K562 (cell line): ENCODE data around the gene RGS17. TPM values are rescaled to one million over a fixed set of nuclear protein-coding genes. Genes with fewer than 3 reads are reported as not detected.
A peak's percentile ranks its signal among the peaks of the same experiment; 100 is the strongest.

Experiments
- ATAC-seq: fragments of 200-7000 bp; cut with Tn5 transposase; 3 replicates; pipeline ENCODE4 v1.9.1; 2020; ENCODE audit warnings: moderate library complexity
- BruUV-seq: library from RNA; stranded (reverse); fragments of 400-500 nt; replicated peaks from 2 replicates; lab custom pipeline; 2021; lab: Mats Ljungman, UMichigan
- CTCF ChIA-PET: fragments of 300-600 bp; formaldehyde crosslinking; extraction: SDS; loops from one replicate; lab custom pipeline; 2021; ENCODE audit warnings: low intra/inter-chr PET ratio; lab: Yijun Ruan, JAX
- POLR2A ChIA-PET: fragments of 300-600, 350-650 bp; sonication (Branson Sonifier 250); formaldehyde crosslinking; extraction: SDS; loops from one replicate; lab custom pipeline; 2021; ENCODE audit warnings: antibody characterized with exemption, inconsistent platforms; lab: Yijun Ruan, JAX
- DNase-seq, 4 experiments: peaks; one replicate each; pipeline versions ENCODE4 v3.0.0 to v3.0.0-alpha.2; 2011 to 2018; ENCODE audit warnings: low spot score in 3 of 4, mixed read lengths in 3 of 4; ENCODE audit errors: extremely low read depth in 1 of 4
- FAIRE-seq: peaks from 2 replicates; lab custom pipeline; 2011; peaks lifted over from hg19 to GRCh38; lab: Jason Lieb, UNC
- H2AFZ ChIP-seq: 2 replicates; pipeline ENCODE4 v1.6.0; 2011; ENCODE audit warnings: low read depth, low read length, control low read depth, inconsistent platforms
- H3K27ac ChIP-seq: fragments of 200-600 bp; 3 replicates; pipeline ENCODE4 v1.8.0; 2011; ENCODE audit warnings: low read depth, mild to moderate bottlenecking, control low read depth, inconsistent platforms, low read length, moderate library complexity, mixed read lengths; ENCODE audit errors: extremely low read depth
- H3K27me3 ChIP-seq, 2 experiments: fragments of 300-600 bp in 1 of 2; 2 replicates in 1 of 2; 3 replicates in 1 of 2; pipeline versions ENCODE4 v1.6.0 to v1.8.0; 2011; ENCODE audit warnings: inconsistent platforms in 2 of 2, low read length in 2 of 2, mild to moderate bottlenecking in 1 of 2, mixed read lengths in 1 of 2, moderate library complexity in 1 of 2; ENCODE audit not compliant: control insufficient read depth in 2 of 2, insufficient read depth in 2 of 2
- H3K36me3 ChIP-seq: fragments of 300-600 bp; 3 replicates; pipeline ENCODE4 v1.8.0; 2011; ENCODE audit warnings: mild to moderate bottlenecking, low read length, inconsistent platforms; ENCODE audit not compliant: control insufficient read depth, insufficient read depth
- H3K4me1 ChIP-seq, 2 experiments: fragments of 200-600 bp in 1 of 2; replicated peaks in 1 of 2; 2 replicates in 1 of 2; 3 replicates in 1 of 2; pipeline versions ENCODE4 v1.5.1 to v1.8.0; 2011; ENCODE audit warnings: inconsistent platforms in 2 of 2, low read length in 2 of 2, mild to moderate bottlenecking in 1 of 2, mixed read lengths in 1 of 2, moderate library complexity in 1 of 2; ENCODE audit not compliant: control insufficient read depth in 2 of 2, insufficient read depth in 2 of 2
- H3K4me2 ChIP-seq: 2 replicates; pipeline ENCODE4 v1.6.1; 2011; ENCODE audit warnings: low read length, control low read depth, inconsistent platforms, mixed read lengths; ENCODE audit not compliant: insufficient read depth
- H3K4me3 ChIP-seq: fragments of 200-600 bp; sonication (generic), shearing (Covaris generic); 2 replicates; pipeline ENCODE4 v1.5.1; 2016; ENCODE audit warnings: control low read depth, inconsistent platforms
- H3K79me2 ChIP-seq: fragments of 200-600 bp; 3 replicates; pipeline ENCODE4 v1.8.0; 2011; ENCODE audit warnings: low read length, inconsistent platforms; ENCODE audit not compliant: control insufficient read depth, insufficient read depth
- H3K9ac ChIP-seq, 2 experiments: 2 replicates each; pipeline versions ENCODE4 v1.6.0 to v1.6.1; 2011; ENCODE audit warnings: low read depth in 2 of 2, low read length in 2 of 2, control low read depth in 1 of 2, inconsistent platforms in 1 of 2, mild to moderate bottlenecking in 1 of 2, mixed read lengths in 1 of 2; ENCODE audit not compliant: insufficient read depth in 1 of 2
- H3K9me1 ChIP-seq: one replicate; pipeline ENCODE4 v1.6.0; 2011; ENCODE audit warnings: inconsistent platforms, mild to moderate bottlenecking, low read length, moderate library complexity; ENCODE audit not compliant: control insufficient read depth, insufficient read depth
- H3K9me3 ChIP-seq: replicated peaks from 2 replicates; pipeline ENCODE4 v1.5.1; 2011; ENCODE audit warnings: low read depth, low read length, inconsistent platforms; ENCODE audit not compliant: control insufficient read depth, insufficient read depth
- H4K20me1 ChIP-seq: replicated peaks from 2 replicates; pipeline ENCODE4 v1.6.1; 2011; ENCODE audit warnings: low read length, inconsistent platforms, mixed read lengths; ENCODE audit not compliant: control insufficient read depth, insufficient read depth
- MCM7 ChIP-seq, 2 experiments: fragments of 450-650 bp; IDR thresholded peaks; 2 replicates each; pipeline ENCODE4 v1.6.1; 2016 to 2018
- PML ChIP-seq: IDR thresholded peaks from 2 replicates; pipeline ENCODE4 v1.6.1; 2012; ENCODE audit warnings: low read length, inconsistent platforms
- POLR2AphosphoS5 ChIP-seq: IDR thresholded peaks from 2 replicates; pipeline ENCODE4 v1.6.1; 2011; ENCODE audit warnings: mild to moderate bottlenecking, low read depth, low read length, moderate library complexity; ENCODE audit not compliant: control insufficient read depth, insufficient read depth
- SMARCC2 ChIP-seq: fragments of 450-650 bp; IDR thresholded peaks from 2 replicates; pipeline ENCODE4 v1.6.1; 2017; ENCODE audit warnings: antibody characterized with exemption, moderate library complexity, mild to moderate bottlenecking, low read depth
- TCFL5 ChIP-seq: fragments of 250-450 bp; sonication (Bioruptor Pico); conservative IDR thresholded peaks from 2 replicates; pipeline ENCODE4 v1.6.1; 2021; ENCODE audit warnings: mild to moderate bottlenecking, moderate library complexity, matching md5 sums
- ZC3H4 ChIP-seq: sonication (generic); formaldehyde crosslinking; IDR thresholded peaks from 2 replicates; pipeline ENCODE4 v1.9.0; 2021; ENCODE audit warnings: missing genetic modification reagents, borderline replicate concordance
- ZNF445 ChIP-seq: fragments of 250-450 bp; sonication (Bioruptor Pico); IDR thresholded peaks from 2 replicates; pipeline ENCODE4 v1.4.0; 2020; ENCODE audit warnings: low read depth, mild to moderate bottlenecking, moderate library complexity
- ZNF551 ChIP-seq: fragments of 250-450 bp; sonication (Bioruptor Pico); IDR thresholded peaks from 2 replicates; pipeline ENCODE4 v1.5.0; 2021; ENCODE audit warnings: mild to moderate bottlenecking, moderate library complexity
- ZNF717 ChIP-seq: fragments of 250-450 bp; sonication (Bioruptor Pico); IDR thresholded peaks from 2 replicates; pipeline ENCODE4 v1.5.0; 2021
- ZNF780A ChIP-seq: fragments of 250-450 bp; sonication (Bioruptor Pico); IDR thresholded peaks from 2 replicates; pipeline ENCODE4 v1.5.0; 2021; ENCODE audit warnings: mild to moderate bottlenecking
- in situ Hi-C: fragments of 300-500 bp; cut with MboI; formaldehyde crosslinking; loops from 4 replicates; pipeline ENCODE4 v1.15.0; 2018; ENCODE audit warnings: inconsistent platforms, mixed read lengths
- intact Hi-C: fragments of 100-400 bp; cut with micrococcal nuclease; formaldehyde crosslinking; loops from 2 replicates; pipeline ENCODE4 v1.14.2; 2022
- polyA plus RNA-seq, 8 experiments: library from polyadenylated mRNA; depleted of rRNA in 4 of 8; stranded (reverse) in 5 of 8; unstranded in 3 of 8; fragments of >200 nt; fragmentation: Nextera tagmentation in 2 of 8; fragmentation: Illumina TruSeq in 1 of 8; extraction: Ambion mirVana in 2 of 8; extraction: Trizol in 1 of 8; gene quantifications; 2 replicates each; pipeline versions ENCODE4 v1.2.1 to v1.2.3, GENCODE V29; 2011 to 2014; ENCODE audit warnings: inconsistent platforms in 1 of 8, missing spikeins in 1 of 8
- total RNA-seq, 7 experiments: library from RNA; depleted of rRNA in 6 of 7; stranded (reverse); fragments of >200 nt in 6 of 7; fragmentation: Illumina TruSeq in 2 of 7; extraction: Trizol in 2 of 7; gene quantifications; 2 replicates each; pipeline versions ENCODE4 v1.2.1 to v1.2.3, GENCODE V29; 2011 to 2021; ENCODE audit warnings: low replicate concordance in 1 of 7
- TF ChIP-seq, protein P1 (sequence below), 3 experiments: fragments of 200-800 bp in 1 of 3; sonication (Bioruptor generic) in 1 of 3; sonication (generic) in 1 of 3; formaldehyde crosslinking in 1 of 3; IDR thresholded peaks; 2 replicates each; pipeline versions ENCODE4 v1.6.1 to v1.8.0; 2016 to 2022; ENCODE audit warnings: mild to moderate bottlenecking in 2 of 3, missing compliant biosample characterization in 2 of 3, missing genetic modification characterization in 2 of 3, missing genetic modification reagents in 1 of 3
- TF ChIP-seq, protein P2 (sequence below): fragments of 450-650 bp; formaldehyde crosslinking; IDR thresholded peaks from 2 replicates; pipeline ENCODE4 v1.4.0; 2022; ENCODE audit warnings: missing genetic modification characterization

RGS17 gene
- total and polyA plus RNA-seq, 9 of the 15 experiments (the other 6 are each of a cell fraction or from before 2014, with no cell fraction given), result 0.01 to 0.14 (median 0.08) TPM; not detected in 6

DNA sequence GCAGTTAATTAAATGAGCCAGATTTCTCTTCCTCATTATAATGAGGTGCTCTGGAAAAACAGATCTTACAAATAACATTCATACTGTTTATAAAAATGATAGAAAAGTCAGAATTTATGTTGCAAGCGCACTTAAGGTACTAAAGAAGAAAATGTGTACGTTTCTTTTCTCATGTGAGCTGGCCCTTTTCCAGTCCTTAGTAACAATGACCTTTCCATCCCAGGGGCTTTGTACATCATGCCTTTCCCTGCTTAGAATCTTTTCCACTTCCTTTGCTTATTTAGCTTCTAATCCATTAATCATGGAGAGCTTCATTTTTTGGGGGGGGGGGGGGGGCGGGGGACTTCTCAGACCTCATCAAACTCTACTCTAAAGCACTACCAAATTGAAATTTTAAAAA lies 153.0 kb downstream of the RGS17 start (continued):
- TF ChIP-seq, protein P1, sequence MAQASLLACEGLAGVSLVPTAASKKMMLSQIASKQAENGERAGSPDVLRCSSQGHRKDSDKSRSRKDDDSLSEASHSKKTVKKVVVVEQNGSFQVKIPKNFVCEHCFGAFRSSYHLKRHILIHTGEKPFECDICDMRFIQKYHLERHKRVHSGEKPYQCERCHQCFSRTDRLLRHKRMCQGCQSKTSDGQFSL (CRISPR knock-in tag; IDR thresholded peaks at IDR 0.05), result no peak
- TF ChIP-seq, protein P1 (tag; IDR thresholded peaks at IDR 0.05), result peak in 1 of 2 experiments; percentile 70; a peak in 1 of 4 replicates
- TF ChIP-seq ZNF445 (CRISPR knock-in tag) (no peak), ZNF780A (CRISPR knock-in tag) (no peak), POLR2AphosphoS5 (peak; percentile 3; the same call in 1 of the 2 replicates), MCM7 (IDR thresholded peaks at IDR 0.05) (no peak)

DNA sequence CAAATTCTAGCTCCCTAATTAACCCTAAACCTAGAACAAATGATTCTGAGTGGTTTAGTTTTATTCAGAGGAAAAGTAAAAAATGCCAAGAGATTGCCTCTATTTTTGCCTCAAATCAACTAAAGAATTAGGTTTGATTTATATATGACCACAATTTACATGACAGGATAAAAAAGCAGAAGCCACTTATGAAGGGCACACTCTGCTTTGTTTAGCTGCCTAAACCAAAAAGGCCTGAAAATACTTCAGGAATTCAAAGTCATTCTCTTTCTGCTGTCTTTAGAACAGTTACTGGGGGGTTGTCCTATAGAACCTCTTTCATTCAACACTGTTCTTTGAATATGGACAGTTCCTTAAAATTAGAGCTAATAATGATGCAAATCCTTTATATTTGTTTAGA lies 153.5 kb downstream of the RGS17 start:
- POLR2A ChIA-PET, result interaction anchor here (0.6 to 1.9 kb wide), 4 partner anchors 9 to 1467 kb away, joined by 3 to 7 read pairs (median 4); no protein-coding TSS in a partner anchor
- CTCF ChIA-PET, result no interaction called here
- H3K27ac ChIP-seq, result no peak overlapping the region
- no peaks in the 10 kb centered on the region for H3K9me3 ChIP-seq
- peaks cover 3 to 34% of the 10 kb centered on the region in 2 experiments for H3K4me1 ChIP-seq
- H3K9me1 ChIP-seq, result peaks cover 4% of the 10 kb centered on the region
- H2AFZ ChIP-seq, result no peak overlapping the region
- in situ Hi-C loops (loop anchor here (25.0 kb wide), 2 partner anchors 1535 to 1565 kb away; partner anchors contain the start of gene CNKSR3), intact Hi-C loops (no loop called here)
- peaks cover 90% of the 10 kb centered on the region for H3K36me3 ChIP-seq
- peaks cover 50% of the 10 kb centered on the region for H4K20me1 ChIP-seq
- BruUV-seq, result no TSS peak
- H3K9ac ChIP-seq, result peak overlapping the region in 1 of 2 experiments; percentile 16; a peak in 1 of 4 replicates
- H3K79me2 ChIP-seq, result peaks cover 100% of the 10 kb centered on the region
- ATAC-seq (no peak), DNase-seq (no peak), FAIRE-seq (no peak)
- TF ChIP-seq, protein P2, sequence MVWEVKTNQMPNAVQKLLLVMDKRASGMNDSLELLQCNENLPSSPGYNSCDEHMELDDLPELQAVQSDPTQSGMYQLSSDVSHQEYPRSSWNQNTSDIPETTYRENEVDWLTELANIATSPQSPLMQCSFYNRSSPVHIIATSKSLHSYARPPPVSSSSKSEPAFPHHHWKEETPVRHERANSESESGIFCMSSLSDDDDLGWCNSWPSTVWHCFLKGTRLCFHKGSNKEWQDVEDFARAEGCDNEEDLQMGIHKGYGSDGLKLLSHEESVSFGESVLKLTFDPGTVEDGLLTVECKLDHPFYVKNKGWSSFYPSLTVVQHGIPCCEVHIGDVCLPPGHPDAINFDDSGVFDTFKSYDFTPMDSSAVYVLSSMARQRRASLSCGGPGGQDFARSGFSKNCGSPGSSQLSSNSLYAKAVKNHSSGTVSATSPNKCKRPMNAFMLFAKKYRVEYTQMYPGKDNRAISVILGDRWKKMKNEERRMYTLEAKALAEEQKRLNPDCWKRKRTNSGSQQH, result no peak
- TF ChIP-seq SMARCC2 (no peak), PML (0 out of 2 replicates have a peak, but pooled peaks have one; percentile 23), ZNF717 (CRISPR knock-in tag) (no peak), TCFL5 (CRISPR knock-in tag) (no peak), ZC3H4 (CRISPR knock-in tag) (no peak), ZNF551 (no peak)
- H3K4me2 ChIP-seq, result no peak overlapping the region
- H3K27me3 ChIP-seq, result no peaks in the 10 kb centered on the region
- H3K4me3 ChIP-seq, result no peak overlapping the region
